SK-N-MC (cell line): ENCODE measurements around the gene XRN2.

Experiments used
- EZH2 ChIP-seq: fragments of 200-600 bp; sonication (generic); IDR thresholded peaks from one replicate; pipeline ENCODE4 v1.6.1; 2017; ENCODE audit warnings: antibody characterized with exemption
- FOXP2 ChIP-seq: optimal IDR thresholded peaks from 2 replicates; pipeline ENCODE3; 2011; ENCODE audit warnings: mild to moderate bottlenecking, moderate library complexity; ENCODE audit not compliant: insufficient read depth; ENCODE audit errors: extremely low read length, control extremely low read depth
- POLR2AphosphoS5 ChIP-seq: IDR thresholded peaks from 2 replicates; pipeline ENCODE4 v1.6.1; 2012; ENCODE audit warnings: mild to moderate bottlenecking, low read depth, low read length, borderline replicate concordance

DNA sequence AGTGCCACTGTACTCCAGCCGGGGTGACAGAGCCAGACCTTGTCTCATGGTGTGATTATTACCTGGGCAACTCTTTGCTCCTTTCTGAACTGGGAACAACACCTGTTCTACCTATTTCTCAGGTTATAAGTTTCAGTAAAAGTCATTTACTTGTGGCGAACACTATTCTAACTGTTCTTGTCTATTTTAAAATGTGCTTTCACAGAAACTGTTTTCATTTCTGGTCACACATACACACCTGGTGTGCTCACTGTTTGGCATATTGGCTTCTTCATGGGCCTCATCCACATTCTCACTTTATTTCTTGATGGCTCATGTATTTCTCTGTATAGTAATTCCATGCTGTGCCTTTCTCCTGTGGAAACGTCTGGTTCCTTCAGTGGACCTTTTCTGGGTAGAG, 30.5 kb upstream of the XRN2 start:
- no peak for TF ChIP-seq POLR2AphosphoS5
- no peak for TF ChIP-seq EZH2
- TF ChIP-seq FOXP2: no peak
